ENCODE data around the gene PPP3CA.

- TF ChIP-seq RAD21 (IDR thresholded peaks at IDR 0.05; ENCODE audit: low read depth) (no peak), EP300 (IDR thresholded peaks at IDR 0.05; ENCODE audit: borderline replicate concordance) (no peak), MAX (IDR thresholded peaks at IDR 0.05) (no peak), YY1 (IDR thresholded peaks at IDR 0.05; ENCODE audit: low read depth) (no peak), ZBTB7A (IDR thresholded peaks at IDR 0.05; ENCODE audit: low read depth) (no peak), TEAD4 (IDR thresholded peaks at IDR 0.05) (no peak), TAF1 (IDR thresholded peaks at IDR 0.05; ENCODE audit: low read depth) (no peak), CREB1 (IDR thresholded peaks at IDR 0.05; ENCODE audit: low read depth) (no peak), USF1 (IDR thresholded peaks at IDR 0.05) (no peak), FOXM1 (IDR thresholded peaks at IDR 0.05; ENCODE audit: borderline replicate concordance, low read depth) (no peak), CEBPB (IDR thresholded peaks at IDR 0.05) (no peak), REST (IDR thresholded peaks at IDR 0.05; ENCODE audit: low read depth) (no peak), EGR1 (IDR thresholded peaks at IDR 0.05) (no peak), TCF12 (IDR thresholded peaks at IDR 0.05; ENCODE audit: low read depth) (no peak)
Measured at GRCh38 chr4:101071241-101071640, 276.1 kb downstream of the PPP3CA start.
